D721Med (cell line): ENCODE data around the gene ZNF710.
A peak's percentile ranks its signal among the peaks of the same experiment; 100 is the strongest.
"Not testable (repeated sequence)": the region's sequence is repeated elsewhere in the genome, so short reads cannot be mapped to it uniquely, and the experiment has no call there.

Experiments
- DNase-seq: peaks from one replicate; pipeline ENCODE4 v3.0.0; 2011; ENCODE audit warnings: low spot score; ENCODE audit not compliant: insufficient read length
- FAIRE-seq: peaks from 2 replicates; lab custom pipeline; 2011; peaks lifted over from hg19 to GRCh38; lab: Jason Lieb, UNC
- CTCF ChIP-seq: IDR thresholded peaks from 2 replicates; pipeline ENCODE4 v1.5.1; 2012; ENCODE audit warnings: mild to moderate bottlenecking, control low read depth; ENCODE audit not compliant: insufficient read depth; ENCODE audit errors: missing control alignments

ZNF710 gene

GRCh38 chr15:90067181-90067952, 66.2 kb downstream of the ZNF710 start:
- TF ChIP-seq CTCF: no peak
- no peak for DNase-seq
- no peak for FAIRE-seq

GRCh38 chr15:90067953-90068606, 67.0 kb downstream of the ZNF710 start:
- FAIRE-seq (no peak), DNase-seq (no peak)
- TF ChIP-seq CTCF: no peak

- not testable (repeated sequence) for DNase-seq, FAIRE-seq
Observed at GRCh38 chr15:90070623-90071022, 69.5 kb downstream of the ZNF710 start.

GRCh38 chr15:90071220-90071807, 70.2 kb downstream of the ZNF710 start:
- FAIRE-seq (no peak), DNase-seq (no peak)
- TF ChIP-seq CTCF: peak; percentile 58

GRCh38 chr15:90072978-90073640, 72.0 kb downstream of the ZNF710 start:
- FAIRE-seq: no peak
- TF ChIP-seq CTCF: no peak
- DNase-seq: no peak

GRCh38 chr15:90074023-90074422, 72.9 kb downstream of the ZNF710 start:
- no peak for DNase-seq
- no peak for FAIRE-seq
- TF ChIP-seq CTCF: no peak

- no peak for TF ChIP-seq CTCF
- FAIRE-seq (no peak), DNase-seq (no peak)
Observed at GRCh38 chr15:90074916-90075315, 73.8 kb downstream of the ZNF710 start.
